GM12878 (cell line): Measurements from ENCODE around the gene KLRF2. TPM values are rescaled to one million over a fixed set of nuclear protein-coding genes. Genes with fewer than 3 reads are reported as not detected.

ENCODE experiments used
- ATAC-seq: fragments of 200-7000 bp; cut with Tn5 transposase; 3 replicates; pipeline ENCODE4 v1.9.1; 2020; ENCODE audit warnings: mild to moderate bottlenecking, moderate library complexity
- BruUV-seq: library from RNA; stranded (reverse); fragments of 400-500 nt; replicated peaks from 2 replicates; lab custom pipeline; 2021; lab: Mats Ljungman, UMichigan
- CTCF ChIA-PET: fragments of 300-600 bp; sonication (Branson Sonifier 250); formaldehyde crosslinking; extraction: SDS; loops from one replicate; lab custom pipeline; 2021; ENCODE audit warnings: inconsistent platforms; lab: Yijun Ruan, JAX
- POLR2A ChIA-PET: fragments of 350-600 bp; formaldehyde crosslinking; extraction: SDS; loops from one replicate; lab custom pipeline; 2021; ENCODE audit warnings: inconsistent platforms; lab: Charles Lee
- RAD21 ChIA-PET: fragments of 300-600 bp; sonication (Branson Sonifier 250); formaldehyde crosslinking; loops from one replicate; lab custom pipeline; 2023; ENCODE audit warnings: antibody characterized with exemption; ENCODE audit not compliant: unreplicated experiment; lab: Charles Lee
- SMC1A ChIA-PET: fragments of 300-600 bp; sonication (Branson Sonifier 250); formaldehyde crosslinking; loops from one replicate; lab custom pipeline; 2023; ENCODE audit not compliant: unreplicated experiment, uncharacterized antibody; lab: Charles Lee
- DNase-seq: peaks from one replicate; pipeline ENCODE4 v3.0.0-alpha.2; 2011; ENCODE audit warnings: low read depth, low spot score
- FAIRE-seq: peaks from 3 replicates; lab custom pipeline; 2011; peaks lifted over from hg19 to GRCh38; lab: Jason Lieb, UNC
- H2AFZ ChIP-seq: 2 replicates; pipeline ENCODE4 v1.6.0; 2011; ENCODE audit warnings: low read depth, low read length, control low read depth; ENCODE audit not compliant: control insufficient read depth
- H3K27ac ChIP-seq: 2 replicates; pipeline ENCODE4 v1.5.1; 2011; ENCODE audit warnings: control low read depth; ENCODE audit not compliant: control insufficient read depth, insufficient read depth
- H3K27me3 ChIP-seq, 2 experiments: replicated peaks in 1 of 2; 2 replicates each; pipeline versions ENCODE4 v1.6.0 to v1.6.1; 2011; ENCODE audit warnings: low read length in 1 of 2; ENCODE audit not compliant: control insufficient read depth in 2 of 2, insufficient read depth in 2 of 2
- H3K36me3 ChIP-seq, 2 experiments: 2 replicates each; pipeline ENCODE4 v1.5.1; 2011; ENCODE audit warnings: low read length in 1 of 2; ENCODE audit not compliant: control insufficient read depth in 2 of 2, insufficient read depth in 2 of 2
- H3K4me1 ChIP-seq: 2 replicates; pipeline ENCODE4 v1.6.1; 2011; ENCODE audit warnings: mild to moderate bottlenecking, low read length, moderate library complexity, mixed read lengths; ENCODE audit not compliant: control insufficient read depth, insufficient read depth
- H3K4me2 ChIP-seq: 2 replicates; pipeline ENCODE4 v1.6.0; 2011; ENCODE audit warnings: control low read depth; ENCODE audit not compliant: control insufficient read depth, insufficient read depth
- H3K4me3 ChIP-seq: fragments of 200-600 bp; sonication (generic); 2 replicates; pipeline ENCODE4 v1.5.1; 2016
- H3K79me2 ChIP-seq: 2 replicates; pipeline ENCODE4 v1.6.0; 2011; ENCODE audit warnings: low read length; ENCODE audit not compliant: control insufficient read depth, insufficient read depth
- H3K9ac ChIP-seq: 2 replicates; pipeline ENCODE4 v1.8.0; 2011; ENCODE audit warnings: low read length, control low read depth, mixed read lengths; ENCODE audit not compliant: control insufficient read depth, insufficient read depth
- H3K9me3 ChIP-seq: replicated peaks from 3 replicates; pipeline ENCODE4 v1.5.1; 2011; ENCODE audit warnings: mild to moderate bottlenecking, low read length; ENCODE audit not compliant: control insufficient read depth, insufficient read depth
- H4K20me1 ChIP-seq: 2 replicates; pipeline ENCODE4 v1.6.0; 2011; ENCODE audit not compliant: control insufficient read depth, insufficient read depth
- IRF5 ChIP-seq: fragments of 450-650 bp; IDR thresholded peaks from 2 replicates; pipeline ENCODE4 v1.6.1; 2017; ENCODE audit warnings: borderline replicate concordance
- PRDM15 ChIP-seq: fragments of 450-650 bp; formaldehyde crosslinking; IDR thresholded peaks from 2 replicates; pipeline ENCODE4 v1.4.0; 2020; ENCODE audit warnings: mild to moderate bottlenecking, moderate library complexity
- USF2 ChIP-seq: IDR thresholded peaks from 2 replicates; pipeline ENCODE4 v1.6.1; 2011; ENCODE audit warnings: low read depth, low read length, improper control_type of control experiment, borderline replicate concordance
- WGBS: methylation state at CpG from one replicate; pipeline ENCODE4 v1.1.6; 2016; ENCODE audit warnings: low lambda C conversion rate; ENCODE audit not compliant: insufficient replicate concordance, insufficient coverage; ENCODE audit errors: missing lambda C conversion rate; 5-methylcytosine and 5-hydroxymethylcytosine counted together
- in situ Hi-C: fragments of 300-500 bp; cut with MboI; formaldehyde crosslinking; loops from 9 replicates; pipeline ENCODE4 v1.14.3; 2018; ENCODE audit warnings: mixed read lengths
- intact Hi-C: fragments of 100-400 bp; cut with micrococcal nuclease; formaldehyde crosslinking; loops from one replicate; pipeline ENCODE4 v1.14.2; 2022; ENCODE audit not compliant: unreplicated experiment
- polyA plus RNA-seq, 11 experiments: library from polyadenylated mRNA; depleted of rRNA in 4 of 11; unstranded in 6 of 11; stranded (reverse) in 5 of 11; fragments of >200 nt; fragmentation: Nextera tagmentation in 4 of 11; fragmentation: Illumina TruSeq in 1 of 11; extraction: Ambion mirVana in 4 of 11; extraction: Trizol in 1 of 11; gene quantifications; 1 replicate in 1 of 11; 2 replicates in 10 of 11; pipeline versions ENCODE4 v1.2.1 to v1.2.3, GENCODE V29; 2011 to 2016; ENCODE audit warnings: inconsistent platforms in 2 of 11, missing spikeins in 2 of 11, low read depth in 1 of 11
- total RNA-seq, 4 experiments: library from RNA; depleted of rRNA in 3 of 4; stranded (reverse); fragments of >200 nt in 3 of 4; fragmentation: Illumina TruSeq in 1 of 4; extraction: Trizol in 1 of 4; gene quantifications; 2 replicates each; pipeline versions ENCODE4 v1.2.1 to v1.2.3, GENCODE V29; 2013 to 2021

Gene KLRF2
- total and polyA plus RNA-seq, 10 of the 15 experiments (the other 5 are each of a cell fraction or from before 2014, with no cell fraction given), result 0.15 to 2.1 (median 0.26) TPM; not detected in 6

- no peak for TF ChIP-seq IRF5
- TF ChIP-seq USF2, result no peak
These were observed 26.5 kb downstream of the KLRF2 start (continued) for GRCh38 chr12:9907769-9908168.

- ChIA-PET RAD21 (no interaction called here), CTCF (interaction anchor here (0.7 to 1.7 kb wide), 4 partner anchors 14 to 231 kb away, joined by 3 to 4 read pairs (median 4); no protein-coding TSS in a partner anchor), SMC1A (interaction anchor here (3.0 kb wide), 1 partner anchor 12 kb away, joined by 10 read pairs; no protein-coding TSS in a partner anchor), POLR2A (no interaction called here)
- BruUV-seq, result no TSS peak
- DNase-seq (no peak), ATAC-seq (no peak), FAIRE-seq (no peak)
- Histone ChIP-seq H3K9ac (no peak overlapping the region), H3K9me3 (peaks cover 20% of the 10 kb centered on the region), H3K36me3 (no peaks in the 10 kb centered on the region), H4K20me1 (no peaks in the 10 kb centered on the region), H3K27ac (no peak overlapping the region), H2AFZ (no peak overlapping the region), H3K4me1 (no peaks in the 10 kb centered on the region), H3K27me3 (no peaks in the 10 kb centered on the region), H3K4me3 (no peak overlapping the region), H3K4me2 (no peak overlapping the region), H3K79me2 (no peaks in the 10 kb centered on the region)
- 73% methylated on average over 4 of the region's 4 CpGs for WGBS
- intact Hi-C loops, result no loop called here
- in situ Hi-C loops, result no loop called here
- TF ChIP-seq PRDM15 (CRISPR knock-in tag), result no peak
These were observed 27.1 kb downstream of the KLRF2 start for GRCh38 chr12:9908350-9908749.
